ENCODE results near the gene AFTPH. TPM values are rescaled to one million over a fixed set of nuclear protein-coding genes. Genes with fewer than 3 reads are reported as not detected.
A peak's percentile ranks its signal among the peaks of the same experiment; 100 is the strongest.

The AFTPH gene
- total and polyA plus RNA-seq, 9 of the 15 experiments (the other 6 are each of a cell fraction or from before 2014, with no cell fraction given): 8.0 to 26.2 (median 13.8) TPM

DNA sequence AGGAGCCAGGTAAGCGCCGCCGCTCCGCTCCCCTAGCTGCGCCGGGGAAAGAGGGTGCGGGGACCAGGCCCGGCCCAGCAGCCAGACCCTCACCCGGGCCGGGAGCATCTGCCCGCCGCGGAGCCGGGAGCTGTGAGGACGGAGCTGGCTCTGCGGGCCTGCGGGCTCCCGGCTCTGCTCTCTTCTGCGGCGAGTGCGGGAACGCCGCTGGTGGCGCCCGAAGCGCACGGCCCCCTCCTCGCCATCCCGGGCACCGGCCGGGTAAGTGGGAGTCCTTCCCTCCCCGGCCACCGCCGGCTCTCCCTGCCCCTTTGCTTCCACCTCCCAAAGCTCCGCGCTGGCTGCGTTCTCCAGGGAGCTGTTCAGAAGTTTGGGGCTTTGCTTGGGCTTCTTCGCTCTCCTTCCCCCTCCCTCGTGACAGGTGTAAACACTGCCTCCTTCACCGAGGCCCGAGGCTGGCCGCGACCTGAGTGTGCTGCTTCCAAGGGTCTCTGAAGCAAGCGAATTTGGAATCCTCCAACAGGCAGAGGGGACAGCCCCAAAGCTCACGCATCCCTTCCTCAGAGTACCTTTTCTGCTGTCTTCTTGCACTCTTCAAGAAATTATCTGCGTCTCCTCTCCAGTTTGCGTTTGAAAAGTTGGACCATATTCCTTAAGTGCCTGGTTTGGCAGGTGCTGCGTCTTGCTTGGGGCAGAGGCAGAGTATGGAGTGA lies 632 bp downstream of the AFTPH start (continued):
- TF ChIP-seq KLF10 (CRISPR knock-in tag; IDR thresholded peaks at IDR 0.05) (no peak), RB1 (IDR thresholded peaks at IDR 0.05; ENCODE audit: low read depth) (peak; percentile 10; the same call in 1 of the 2 replicates), TAL1 (IDR thresholded peaks at IDR 0.05) (no peak), ZNF584 (CRISPR knock-in tag; IDR thresholded peaks at IDR 0.05; ENCODE audit: low read depth) (no peak), KLF1 (tag; IDR thresholded peaks at IDR 0.05) (no peak), ZNF384 (IDR thresholded peaks at IDR 0.05; ENCODE audit: low read depth, low read length) (no peak), HCFC1 (IDR thresholded peaks at IDR 0.05; ENCODE audit: low read depth, low read length) (no peak), NCOR1 (IDR thresholded peaks at IDR 0.05) (no peak), GABPA (tag; conservative IDR thresholded peaks at IDR 0.05; ENCODE audit: low read depth) (no peak), ZFX (CRISPR knock-in tag; IDR thresholded peaks at IDR 0.05) (peak; percentile 88), TGIF2 (CRISPR knock-in tag; IDR thresholded peaks at IDR 0.05) (0 out of 2 replicates have a peak, but pooled peaks have one; percentile 18), CTBP1 (IDR thresholded peaks at IDR 0.05; ENCODE audit: borderline replicate concordance) (0 out of 2 replicates have a peak, but pooled peaks have one; percentile 50), ZNF699 (CRISPR knock-in tag; IDR thresholded peaks at IDR 0.05; ENCODE audit: insufficient replicate concordance) (no peak), NFE2L1 (tag; IDR thresholded peaks at IDR 0.05; ENCODE audit: borderline replicate concordance, low read depth) (no peak), CREM (IDR thresholded peaks at IDR 0.05; ENCODE audit: low read depth) (no peak), FIP1L1 (IDR thresholded peaks at IDR 0.05; ENCODE audit: low read depth, low read length, poor library complexity, severe bottlenecking) (no peak), SIN3B (IDR thresholded peaks at IDR 0.05; ENCODE audit: low read depth) (0 out of 2 replicates have a peak, but pooled peaks have one; percentile 11), MTA3 (IDR thresholded peaks at IDR 0.05; ENCODE audit: borderline replicate concordance) (no peak), RBM34 (IDR thresholded peaks at IDR 0.05; ENCODE audit: borderline replicate concordance, insufficient read depth, low read length) (peak; percentile 82; the same call in 1 of the 2 replicates), CBX1 (IDR thresholded peaks at IDR 0.05; ENCODE audit: low read depth) (no peak), RBM25 (IDR thresholded peaks at IDR 0.05; ENCODE audit: low read depth, low read length, severe bottlenecking) (no peak), ETV1 (tag; conservative IDR thresholded peaks at IDR 0.05; ENCODE audit: low read depth) (no peak), BACH1 (tag; IDR thresholded peaks at IDR 0.05) (no peak), HSF4 (CRISPR knock-in tag; IDR thresholded peaks at IDR 0.05; ENCODE audit: borderline replicate concordance) (no peak), MBD2 (IDR thresholded peaks at IDR 0.05; ENCODE audit: borderline replicate concordance, low read depth) (no peak)
- TF ChIP-seq, protein P1, sequence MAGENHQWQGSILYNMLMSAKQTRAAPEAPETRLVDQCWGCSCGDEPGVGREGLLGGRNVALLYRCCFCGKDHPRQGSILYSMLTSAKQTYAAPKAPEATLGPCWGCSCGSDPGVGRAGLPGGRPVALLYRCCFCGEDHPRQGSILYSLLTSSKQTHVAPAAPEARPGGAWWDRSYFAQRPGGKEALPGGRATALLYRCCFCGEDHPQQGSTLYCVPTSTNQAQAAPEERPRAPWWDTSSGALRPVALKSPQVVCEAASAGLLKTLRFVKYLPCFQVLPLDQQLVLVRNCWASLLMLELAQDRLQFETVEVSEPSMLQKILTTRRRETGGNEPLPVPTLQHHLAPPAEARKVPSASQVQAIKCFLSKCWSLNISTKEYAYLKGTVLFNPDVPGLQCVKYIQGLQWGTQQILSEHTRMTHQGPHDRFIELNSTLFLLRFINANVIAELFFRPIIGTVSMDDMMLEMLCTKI (IDR thresholded peaks at IDR 0.05; ENCODE audit: partially characterized antibody): no peak
- TF ChIP-seq, protein P2, sequence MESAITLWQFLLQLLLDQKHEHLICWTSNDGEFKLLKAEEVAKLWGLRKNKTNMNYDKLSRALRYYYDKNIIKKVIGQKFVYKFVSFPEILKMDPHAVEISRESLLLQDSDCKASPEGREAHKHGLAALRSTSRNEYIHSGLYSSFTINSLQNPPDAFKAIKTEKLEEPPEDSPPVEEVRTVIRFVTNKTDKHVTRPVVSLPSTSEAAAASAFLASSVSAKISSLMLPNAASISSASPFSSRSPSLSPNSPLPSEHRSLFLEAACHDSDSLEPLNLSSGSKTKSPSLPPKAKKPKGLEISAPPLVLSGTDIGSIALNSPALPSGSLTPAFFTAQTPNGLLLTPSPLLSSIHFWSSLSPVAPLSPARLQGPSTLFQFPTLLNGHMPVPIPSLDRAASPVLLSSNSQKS (CRISPR knock-in tag; IDR thresholded peaks at IDR 0.05): no peak

Data from K562 (cell line).